Endodermal cell (in vitro differentiated cells): ENCODE measurements around the gene EXOG. TPM values are rescaled to one million over a fixed set of nuclear protein-coding genes. Genes with fewer than 3 reads are reported as not detected.

Experiments
- DNase-seq: peaks from one replicate; pipeline ENCODE4 v3.0.0-alpha.2; 2017
- H3K27ac ChIP-seq: 2 replicates; pipeline ENCODE4 v1.5.1; 2013; ENCODE audit warnings: mild to moderate bottlenecking, low read depth, low read length, moderate library complexity
- H3K27me3 ChIP-seq: 2 replicates; pipeline ENCODE4 v1.6.1; 2013; ENCODE audit warnings: mild to moderate bottlenecking, low read length, moderate library complexity; ENCODE audit not compliant: insufficient read depth, control insufficient read depth, poor library complexity, severe bottlenecking
- H3K36me3 ChIP-seq: 2 replicates; pipeline ENCODE4 v1.7.0; 2013; ENCODE audit warnings: mild to moderate bottlenecking, low read length, moderate library complexity; ENCODE audit not compliant: control insufficient read depth, insufficient read depth
- H3K4me1 ChIP-seq: one replicate; pipeline ENCODE4 v1.7.0; 2013; ENCODE audit warnings: low read length; ENCODE audit not compliant: control insufficient read depth, insufficient read depth
- H3K4me3 ChIP-seq: 2 replicates; pipeline ENCODE4 v1.5.1; 2013; ENCODE audit warnings: mild to moderate bottlenecking, low read length, moderate library complexity
- H3K9ac ChIP-seq: 2 replicates; pipeline ENCODE4 v1.6.1; 2013; ENCODE audit warnings: mild to moderate bottlenecking, low read length, moderate library complexity; ENCODE audit not compliant: poor library complexity, severe bottlenecking; ENCODE audit errors: extremely low read depth
- H3K9me3 ChIP-seq: 2 replicates; pipeline ENCODE4 v1.6.1; 2013; ENCODE audit warnings: mild to moderate bottlenecking, low read length, moderate library complexity; ENCODE audit not compliant: control insufficient read depth
- H3K27ac Mint-ChIP-seq: 2 replicates; pipeline ENCODE4 v1.8.0; 2020; ENCODE audit warnings: mixed read lengths
- H3K27me3 Mint-ChIP-seq: 2 replicates; pipeline ENCODE4 v1.8.0; 2021; ENCODE audit warnings: mild to moderate bottlenecking, mixed read lengths; ENCODE audit not compliant: insufficient read depth
- H3K36me3 Mint-ChIP-seq: 2 replicates; pipeline ENCODE4 v1.8.0; 2020; ENCODE audit warnings: low read depth, mixed read lengths
- H3K4me1 Mint-ChIP-seq: 2 replicates; pipeline ENCODE4 v1.8.0; 2020; ENCODE audit warnings: mixed read lengths
- H3K4me3 Mint-ChIP-seq: 2 replicates; pipeline ENCODE4 v1.8.0; 2020; ENCODE audit warnings: mild to moderate bottlenecking, moderate library complexity, mixed read lengths
- H3K9me3 Mint-ChIP-seq: 2 replicates; pipeline ENCODE4 v1.8.0; 2020; ENCODE audit warnings: mild to moderate bottlenecking, mixed read lengths
- CTCF ChIP-seq: fragments of 200-600 bp; sonication (generic); conservative IDR thresholded peaks from 2 replicates; pipeline ENCODE4 v1.5.0; 2021; ENCODE audit warnings: antibody characterized with exemption, mild to moderate bottlenecking
- WGBS, 2 experiments: methylation state at CpG; one replicate each; pipeline versions ENCODE4 v1.1.5 to v1.1.7; 2013; ENCODE audit warnings: missing lambda C conversion rate in 2 of 2, mixed read lengths in 1 of 2; ENCODE audit not compliant: insufficient coverage in 1 of 2, insufficient read length in 1 of 2; 5-methylcytosine and 5-hydroxymethylcytosine counted together
- total RNA-seq, 2 donors: library from RNA; stranded (reverse); fragmentation: NEBNext Ultra II Directional in 1 of 2; extraction: Animal tissue kit (Norgen Biotek cat#: 25700) in 1 of 2; gene quantifications; 2 replicates in 1 of 2; 3 replicates in 1 of 2; pipeline ENCODE4 v1.2.1, GENCODE V29; 2021

Gene EXOG
- total RNA-seq, 2 donors from 2014 or later: 11.9 to 13.8 TPM

DNA sequence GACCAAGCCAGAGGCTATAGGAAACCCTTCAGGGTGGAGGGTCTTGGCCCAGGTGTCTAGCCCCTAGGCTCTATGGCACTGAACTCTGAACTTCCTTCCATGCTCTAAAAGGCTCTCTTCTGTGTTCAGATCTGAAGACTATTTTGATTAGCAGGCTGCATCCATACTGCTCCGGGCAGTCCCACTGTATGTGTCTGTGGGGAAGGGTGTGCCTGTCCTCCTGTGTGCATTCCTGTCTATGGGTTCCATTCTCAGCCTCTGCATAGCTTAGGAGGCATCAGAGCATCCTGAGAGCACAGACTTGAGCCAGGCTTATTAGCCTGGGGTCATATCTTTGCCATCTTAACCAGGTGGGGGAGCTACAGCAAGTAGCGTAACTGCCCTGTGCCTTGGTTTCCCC is 38.0 kb downstream of the EXOG start:
- Mint-ChIP-seq H3K27me3 (no peaks in the 10 kb centered on the region), H3K27ac (no peak overlapping the region), H3K4me1 (peaks cover 24% of the 10 kb centered on the region), H3K36me3 (peaks cover 17% of the 10 kb centered on the region), H3K4me3 (no peak overlapping the region), H3K9me3 (peaks cover 16% of the 10 kb centered on the region)
- no peak overlapping the region for H3K27ac ChIP-seq
- DNase-seq: no peak
- H3K9ac ChIP-seq: no peak overlapping the region
- no peak overlapping the region for H3K4me3 ChIP-seq
- H3K36me3 ChIP-seq: no peaks in the 10 kb centered on the region
- no peaks in the 10 kb centered on the region for H3K27me3 ChIP-seq
- peaks cover 8% of the 10 kb centered on the region for H3K4me1 ChIP-seq
- 92% methylated on average over 2 of the region's 2 CpGs; no CpG with 5 or more reads in 1 of the 2 experiments for WGBS, 2 experiments
- peaks cover 6% of the 10 kb centered on the region for H3K9me3 ChIP-seq
- TF ChIP-seq CTCF: no peak

DNA sequence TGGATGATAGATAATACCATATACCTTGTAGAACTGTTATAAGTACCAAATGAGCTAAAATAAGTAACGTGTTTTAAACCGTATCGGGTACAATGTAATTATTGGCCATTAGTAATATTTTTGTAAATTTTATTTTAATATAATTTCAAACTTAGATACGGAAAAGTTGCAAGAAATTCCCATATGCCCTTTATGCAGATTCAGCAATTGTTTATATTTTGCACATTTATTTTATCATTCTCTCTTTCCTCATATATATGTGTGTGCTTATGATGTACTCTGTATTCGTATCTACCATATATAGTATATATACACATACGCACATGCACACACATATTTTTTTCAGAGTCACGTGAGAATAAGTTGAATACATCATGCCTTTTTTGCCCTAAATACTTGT is 38.5 kb downstream of the EXOG start:
- Histone ChIP-seq H3K27me3 (no peaks in the 10 kb centered on the region), H3K9me3 (peaks cover 6% of the 10 kb centered on the region), H3K27ac (no peak overlapping the region), H3K4me1 (peaks cover 8% of the 10 kb centered on the region), H3K4me3 (no peak overlapping the region), H3K36me3 (no peaks in the 10 kb centered on the region), H3K9ac (no peak overlapping the region)
- WGBS, 2 experiments: no CpG with 5 or more reads among the region's 7 CpGs
- Mint-ChIP-seq H3K36me3 (peaks cover 17% of the 10 kb centered on the region), H3K27me3 (no peaks in the 10 kb centered on the region), H3K4me1 (peaks cover 24% of the 10 kb centered on the region), H3K27ac (no peak overlapping the region), H3K4me3 (no peak overlapping the region), H3K9me3 (peaks cover 16% of the 10 kb centered on the region)
- DNase-seq: no peak
- TF ChIP-seq CTCF: no peak

GRCh38 chr3:38536671-38537070 is 40.5 kb downstream of the EXOG start:
- Histone ChIP-seq H3K36me3 (no peaks in the 10 kb centered on the region), H3K9me3 (peaks cover 6% of the 10 kb centered on the region), H3K27ac (no peak overlapping the region), H3K9ac (no peak overlapping the region), H3K4me1 (peaks cover 8% of the 10 kb centered on the region), H3K27me3 (no peaks in the 10 kb centered on the region), H3K4me3 (no peak overlapping the region)
- no peak for TF ChIP-seq CTCF
- Mint-ChIP-seq H3K27me3 (no peaks in the 10 kb centered on the region), H3K27ac (no peak overlapping the region), H3K9me3 (peaks cover 16% of the 10 kb centered on the region), H3K4me1 (peaks cover 18% of the 10 kb centered on the region), H3K4me3 (no peak overlapping the region), H3K36me3 (peaks cover 17% of the 10 kb centered on the region)
- DNase-seq: no peak
- 82% methylated on average over 3 of the region's 3 CpGs for WGBS, 2 experiments
